ENCODE data around the gene ECI2.

- TF ChIP-seq EZH2 (IDR thresholded peaks at IDR 0.05): no peak
- TF ChIP-seq POLR2AphosphoS5 (IDR thresholded peaks at IDR 0.05; ENCODE audit: borderline replicate concordance, low read depth, low read length): no peak
- TF ChIP-seq FOXP2 (optimal IDR thresholded peaks at IDR 0.05; ENCODE audit: control extremely low read depth, extremely low read length, insufficient read depth): no peak
Observed at GRCh38 chr6:4074478-4075235, 60.7 kb downstream of the ECI2 start.
